ENCODE results near the gene TSC22D1. TPM values are rescaled to one million over a fixed set of nuclear protein-coding genes. Genes with fewer than 3 reads are reported as not detected.

Gene TSC22D1
- total and polyA plus RNA-seq, 12 donors, result 28.5 to 113 (median 59.8) TPM

GRCh38 chr13:44470638-44471562 is 105.2 kb downstream of the TSC22D1 start:
- intact Hi-C loops (cut with DNase I), result loop anchor here in 1 of 2 donors (10.0 kb wide), 1 partner anchor 566 kb away; no protein-coding TSS in a partner anchor
- no peaks in the 10 kb centered on the region for H3K9me3 ChIP-seq (replicated peaks in 1 of 3)
- H3K27me3 ChIP-seq, result no peaks in the 10 kb centered on the region
- H3K36me3 ChIP-seq (replicated peaks in 1 of 2), result no peaks in the 10 kb centered on the region
- TF ChIP-seq CTCF (IDR thresholded peaks at IDR 0.05), result peak; percentile 29 to 67 (median 46)
- no peak for TF ChIP-seq POLR2A (IDR thresholded peaks at IDR 0.05)
- DNase-seq, result no peak
- H3K4me1 ChIP-seq (replicated peaks in 1 of 2), result peaks cover 0 to 11% of the 10 kb centered on the region in 2 donors
- no peak overlapping the region for H3K27ac ChIP-seq
- WGBS, 4 donors, result 37 to 54% (median 47%) methylated on average over 4 of the region's 4 CpGs
- no peak overlapping the region for H3K4me3 ChIP-seq

- Histone ChIP-seq H3K4me1 (replicated peaks in 1 of 2) (peaks cover 0 to 9% of the 10 kb centered on the region in 2 donors), H3K9me3 (replicated peaks in 1 of 3) (no peaks in the 10 kb centered on the region), H3K27ac (no peak overlapping the region), H3K27me3 (no peaks in the 10 kb centered on the region), H3K4me3 (no peak overlapping the region), H3K36me3 (replicated peaks in 1 of 2) (no peaks in the 10 kb centered on the region)
- TF ChIP-seq CTCF (IDR thresholded peaks at IDR 0.05), result no peak
- TF ChIP-seq POLR2A (IDR thresholded peaks at IDR 0.05), result no peak
- no peak for DNase-seq
- 95 to 97% (median 96%) methylated on average over 3 of the region's 3 CpGs for WGBS, 4 donors
- intact Hi-C loops (cut with DNase I), result loop anchor here in 1 of 2 donors (10.0 kb wide), 1 partner anchor 554 kb away; no protein-coding TSS in a partner anchor
Observed at GRCh38 chr13:44468874-44469273, 107.3 kb downstream of the TSC22D1 start.

GRCh38 chr13:44465318-44465717 is 110.8 kb downstream of the TSC22D1 start:
- Histone ChIP-seq H3K4me3 (no peak overlapping the region), H3K36me3 (replicated peaks in 1 of 2) (no peaks in the 10 kb centered on the region), H3K9me3 (replicated peaks in 1 of 3) (no peaks in the 10 kb centered on the region), H3K27ac (no peak overlapping the region), H3K27me3 (no peaks in the 10 kb centered on the region), H3K4me1 (replicated peaks in 1 of 2) (no peaks in the 10 kb centered on the region)
- WGBS, 4 donors, result 62 to 81% (median 72%) methylated on average over 4 of the region's 4 CpGs
- DNase-seq, result no peak
- TF ChIP-seq POLR2A (IDR thresholded peaks at IDR 0.05) (no peak), CTCF (IDR thresholded peaks at IDR 0.05) (no peak)
- intact Hi-C loops (cut with DNase I), result loop anchor here in 1 of 2 donors (10.0 kb wide), 1 partner anchor 551 kb away; no protein-coding TSS in a partner anchor

GRCh38 chr13:44464471-44464870 is 111.7 kb downstream of the TSC22D1 start:
- Histone ChIP-seq H3K4me1 (replicated peaks in 1 of 2) (no peaks in the 10 kb centered on the region), H3K4me3 (no peak overlapping the region), H3K27me3 (no peaks in the 10 kb centered on the region), H3K27ac (no peak overlapping the region), H3K9me3 (replicated peaks in 1 of 3) (no peaks in the 10 kb centered on the region), H3K36me3 (replicated peaks in 1 of 2) (no peaks in the 10 kb centered on the region)
- intact Hi-C loops (cut with DNase I), result loop anchor here in 1 of 2 donors (10.0 kb wide), 1 partner anchor 550 kb away; no protein-coding TSS in a partner anchor
- 92 to 100% (median 95%) methylated on average over 1 of the region's 1 CpG for WGBS, 4 donors
- TF ChIP-seq POLR2A (IDR thresholded peaks at IDR 0.05) (no peak), CTCF (IDR thresholded peaks at IDR 0.05) (no peak)
- no peak for DNase-seq
